Stimulated activated CD4-positive, alpha-beta T cell treated with anti-CD3 and anti-CD28 coated beads, Interleukin-1b, Interleukin-23, amount 100 ng/mL, for 48 hours (primary cell): ENCODE results near the gene LMF1.

Experiments
- DNase-seq: peaks from one replicate; pipeline ENCODE4 v3.0.0-alpha.2; 2020

Gene LMF1

GRCh38 chr16:927406-927805 lies 43.4 kb downstream of the LMF1 start:
- DNase-seq, result no peak

GRCh38 chr16:926715-927114 lies 44.1 kb downstream of the LMF1 start:
- DNase-seq, result no peak

- no peak for DNase-seq
These were observed 46.0 kb downstream of the LMF1 start for GRCh38 chr16:924806-925205.

GRCh38 chr16:924063-924462 lies 46.7 kb downstream of the LMF1 start:
- DNase-seq, result no peak

- DNase-seq, result no peak
These were observed 47.6 kb downstream of the LMF1 start for GRCh38 chr16:923184-923583.

- no peak for DNase-seq
These were observed 48.7 kb downstream of the LMF1 start for GRCh38 chr16:922051-922450.

- DNase-seq, result no peak
These were observed 49.4 kb downstream of the LMF1 start for GRCh38 chr16:921321-921905.

GRCh38 chr16:920717-921116 lies 50.1 kb downstream of the LMF1 start:
- DNase-seq, result no peak

- no peak for DNase-seq
These were observed 50.6 kb downstream of the LMF1 start for GRCh38 chr16:920051-920681.

- DNase-seq, result no peak
These were observed 51.1 kb downstream of the LMF1 start for GRCh38 chr16:919658-920050.

- no peak for DNase-seq
These were observed 51.8 kb downstream of the LMF1 start for GRCh38 chr16:918741-919657.

- no peak for DNase-seq
These were observed 52.7 kb downstream of the LMF1 start for GRCh38 chr16:918068-918467.

- no peak for DNase-seq
These were observed 53.2 kb downstream of the LMF1 start for GRCh38 chr16:917591-918061.

- DNase-seq, result no peak
These were observed 54.6 kb downstream of the LMF1 start for GRCh38 chr16:916035-916799.

- DNase-seq, result no peak
These were observed 55.2 kb downstream of the LMF1 start for GRCh38 chr16:915546-915945.

- DNase-seq, result no peak
These were observed 56.3 kb downstream of the LMF1 start for GRCh38 chr16:914440-914839.

GRCh38 chr16:913817-914439 lies 56.9 kb downstream of the LMF1 start:
- DNase-seq, result no peak

- DNase-seq, result no peak
These were observed 57.8 kb downstream of the LMF1 start for GRCh38 chr16:912684-913613.

- no peak for DNase-seq
These were observed 58.5 kb downstream of the LMF1 start for GRCh38 chr16:912322-912683.

GRCh38 chr16:911604-912321 lies 59.0 kb downstream of the LMF1 start:
- no peak for DNase-seq

GRCh38 chr16:911101-911500 lies 59.7 kb downstream of the LMF1 start:
- no peak for DNase-seq
